Measurements from ENCODE around the gene P3H1.
"Not testable (repeated sequence)": the region's sequence is repeated elsewhere in the genome, so short reads cannot be mapped to it uniquely, and the experiment has no call there.

Gene P3H1

DNA sequence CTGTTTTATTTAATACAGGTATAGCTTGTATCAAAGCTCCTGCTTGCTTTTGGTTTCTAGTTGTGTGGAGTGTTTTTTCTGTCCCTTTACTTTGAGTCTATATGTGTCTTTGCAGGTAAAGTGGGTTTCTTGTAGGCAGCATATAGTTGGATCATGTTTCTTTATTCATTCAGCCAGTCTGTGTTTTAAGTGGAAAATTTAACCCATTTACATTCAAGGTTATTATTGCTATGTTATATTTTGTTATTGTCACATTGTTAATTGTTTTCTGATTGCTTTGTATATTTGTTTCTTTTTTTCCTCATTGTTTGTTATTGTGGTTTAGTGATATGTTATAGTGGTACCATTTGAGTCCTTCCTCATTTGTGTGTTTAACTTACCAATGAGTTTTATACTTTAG lies 53.5 kb downstream of the P3H1 start:
- H3K27ac ChIP-seq (replicated peaks), result no peak overlapping the region
- DNase-seq (ENCODE audit: low read depth in 1 of 2, low spot score in 1 of 2), result no peak
- no peaks in the 10 kb centered on the region for H3K27me3 ChIP-seq (ENCODE audit: insufficient read depth, poor library complexity, severe bottlenecking)
- TF ChIP-seq, protein P1, sequence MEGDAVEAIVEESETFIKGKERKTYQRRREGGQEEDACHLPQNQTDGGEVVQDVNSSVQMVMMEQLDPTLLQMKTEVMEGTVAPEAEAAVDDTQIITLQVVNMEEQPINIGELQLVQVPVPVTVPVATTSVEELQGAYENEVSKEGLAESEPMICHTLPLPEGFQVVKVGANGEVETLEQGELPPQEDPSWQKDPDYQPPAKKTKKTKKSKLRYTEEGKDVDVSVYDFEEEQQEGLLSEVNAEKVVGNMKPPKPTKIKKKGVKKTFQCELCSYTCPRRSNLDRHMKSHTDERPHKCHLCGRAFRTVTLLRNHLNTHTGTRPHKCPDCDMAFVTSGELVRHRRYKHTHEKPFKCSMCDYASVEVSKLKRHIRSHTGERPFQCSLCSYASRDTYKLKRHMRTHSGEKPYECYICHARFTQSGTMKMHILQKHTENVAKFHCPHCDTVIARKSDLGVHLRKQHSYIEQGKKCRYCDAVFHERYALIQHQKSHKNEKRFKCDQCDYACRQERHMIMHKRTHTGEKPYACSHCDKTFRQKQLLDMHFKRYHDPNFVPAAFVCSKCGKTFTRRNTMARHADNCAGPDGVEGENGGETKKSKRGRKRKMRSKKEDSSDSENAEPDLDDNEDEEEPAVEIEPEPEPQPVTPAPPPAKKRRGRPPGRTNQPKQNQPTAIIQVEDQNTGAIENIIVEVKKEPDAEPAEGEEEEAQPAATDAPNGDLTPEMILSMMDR (IDR thresholded peaks at IDR 0.05; ENCODE audit: insufficient read depth, low read length), result no peak
- TF ChIP-seq, protein P2, sequence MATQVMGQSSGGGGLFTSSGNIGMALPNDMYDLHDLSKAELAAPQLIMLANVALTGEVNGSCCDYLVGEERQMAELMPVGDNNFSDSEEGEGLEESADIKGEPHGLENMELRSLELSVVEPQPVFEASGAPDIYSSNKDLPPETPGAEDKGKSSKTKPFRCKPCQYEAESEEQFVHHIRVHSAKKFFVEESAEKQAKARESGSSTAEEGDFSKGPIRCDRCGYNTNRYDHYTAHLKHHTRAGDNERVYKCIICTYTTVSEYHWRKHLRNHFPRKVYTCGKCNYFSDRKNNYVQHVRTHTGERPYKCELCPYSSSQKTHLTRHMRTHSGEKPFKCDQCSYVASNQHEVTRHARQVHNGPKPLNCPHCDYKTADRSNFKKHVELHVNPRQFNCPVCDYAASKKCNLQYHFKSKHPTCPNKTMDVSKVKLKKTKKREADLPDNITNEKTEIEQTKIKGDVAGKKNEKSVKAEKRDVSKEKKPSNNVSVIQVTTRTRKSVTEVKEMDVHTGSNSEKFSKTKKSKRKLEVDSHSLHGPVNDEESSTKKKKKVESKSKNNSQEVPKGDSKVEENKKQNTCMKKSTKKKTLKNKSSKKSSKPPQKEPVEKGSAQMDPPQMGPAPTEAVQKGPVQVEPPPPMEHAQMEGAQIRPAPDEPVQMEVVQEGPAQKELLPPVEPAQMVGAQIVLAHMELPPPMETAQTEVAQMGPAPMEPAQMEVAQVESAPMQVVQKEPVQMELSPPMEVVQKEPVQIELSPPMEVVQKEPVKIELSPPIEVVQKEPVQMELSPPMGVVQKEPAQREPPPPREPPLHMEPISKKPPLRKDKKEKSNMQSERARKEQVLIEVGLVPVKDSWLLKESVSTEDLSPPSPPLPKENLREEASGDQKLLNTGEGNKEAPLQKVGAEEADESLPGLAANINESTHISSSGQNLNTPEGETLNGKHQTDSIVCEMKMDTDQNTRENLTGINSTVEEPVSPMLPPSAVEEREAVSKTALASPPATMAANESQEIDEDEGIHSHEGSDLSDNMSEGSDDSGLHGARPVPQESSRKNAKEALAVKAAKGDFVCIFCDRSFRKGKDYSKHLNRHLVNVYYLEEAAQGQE (IDR thresholded peaks at IDR 0.05; ENCODE audit: insufficient replicate concordance, low read depth), result no peak
- TF ChIP-seq POLR2AphosphoS5 (IDR thresholded peaks at IDR 0.05; ENCODE audit: low read depth) (no peak), GABPA (IDR thresholded peaks at IDR 0.05; ENCODE audit: low read depth) (no peak), SPI1 (IDR thresholded peaks at IDR 0.05; ENCODE audit: borderline replicate concordance, low read depth) (no peak)
- H3K4me3 ChIP-seq (replicated peaks; ENCODE audit: insufficient read depth, low read length), result no peak overlapping the region

DNA sequence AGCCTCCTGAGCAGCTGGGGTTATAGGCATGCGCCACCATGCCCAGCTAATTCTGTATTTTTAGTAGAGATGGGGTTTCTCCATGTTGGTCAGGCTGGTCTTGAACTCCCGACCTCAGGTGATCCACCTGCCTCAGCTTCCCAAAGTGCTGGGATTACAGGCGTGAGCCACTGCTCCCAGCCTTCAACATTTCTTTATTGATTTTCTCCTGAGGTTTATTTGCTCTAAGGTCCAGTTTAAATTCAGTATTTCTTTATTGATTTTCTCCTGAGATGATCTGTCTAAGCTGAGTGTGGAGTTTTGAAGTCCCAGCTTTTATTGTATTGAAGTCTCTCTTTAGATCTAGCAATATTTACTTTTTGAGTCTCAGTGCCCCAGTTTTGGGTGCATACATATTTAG lies 54.0 kb downstream of the P3H1 start:
- not testable (repeated sequence) for H3K27ac ChIP-seq (replicated peaks); H3K4me3 ChIP-seq (replicated peaks; ENCODE audit: insufficient read depth, low read length); DNase-seq (ENCODE audit: low read depth in 1 of 2, low spot score in 1 of 2); H3K27me3 ChIP-seq (ENCODE audit: insufficient read depth, poor library complexity, severe bottlenecking)

DNA sequence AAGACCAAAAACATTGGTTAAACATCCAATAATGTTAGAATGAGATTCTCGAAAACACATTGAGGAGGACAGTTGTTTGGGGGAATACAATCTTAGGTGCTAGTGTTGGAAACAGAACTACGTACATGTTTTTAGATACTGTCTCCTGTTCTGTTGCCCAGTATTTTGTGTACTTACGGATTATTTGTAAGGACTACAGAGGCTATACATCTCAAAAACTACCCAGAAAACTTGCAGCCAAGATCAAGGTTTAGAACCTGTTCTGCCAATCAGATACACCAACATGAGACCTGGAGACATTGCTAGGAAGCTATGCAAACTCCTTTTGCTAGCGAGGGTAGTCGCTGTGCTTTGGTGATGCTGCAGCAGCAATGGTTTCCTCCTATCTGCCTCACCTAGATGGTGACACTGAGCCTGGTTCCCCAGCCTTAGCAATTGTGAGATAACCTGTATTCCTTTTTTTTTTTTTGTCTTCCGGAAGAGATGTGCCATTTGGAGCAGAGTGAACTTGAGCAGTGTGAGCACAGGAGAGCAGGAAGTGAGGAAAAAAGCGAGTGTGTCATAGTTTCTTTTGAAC lies 62.9 kb downstream of the P3H1 start:
- no peak overlapping the region for H3K27ac ChIP-seq (replicated peaks)
- no peak overlapping the region for H3K4me3 ChIP-seq (replicated peaks; ENCODE audit: insufficient read depth, low read length)
- TF ChIP-seq POLR2AphosphoS5 (IDR thresholded peaks at IDR 0.05; ENCODE audit: low read depth), result peak; percentile 68; the same call in 1 of the 2 replicates
- TF ChIP-seq, protein P1 (IDR thresholded peaks at IDR 0.05; ENCODE audit: insufficient read depth, low read length), result no peak
- DNase-seq (ENCODE audit: low read depth in 1 of 2, low spot score in 1 of 2), result no peak
- H3K27me3 ChIP-seq (ENCODE audit: insufficient read depth, poor library complexity, severe bottlenecking), result no peaks in the 10 kb centered on the region

DNA sequence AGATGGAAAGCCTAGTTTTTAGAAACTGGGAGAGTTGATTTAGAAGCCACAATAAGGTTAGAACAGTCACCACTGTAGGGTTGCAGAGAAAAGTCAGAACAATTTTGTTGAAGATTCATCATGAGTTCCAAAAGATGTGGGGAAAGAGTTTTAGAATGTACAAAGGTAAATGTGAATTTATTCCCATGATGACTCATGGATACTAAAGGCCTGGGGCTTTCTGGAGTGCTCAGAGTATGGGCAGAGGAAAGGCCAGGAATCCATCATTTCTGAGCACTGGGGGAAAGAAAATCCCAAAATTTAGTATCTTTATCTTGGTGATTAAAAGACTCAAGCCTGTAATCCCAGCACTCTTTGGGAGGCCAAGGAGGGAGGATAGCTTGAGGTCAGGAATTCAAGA lies 66.8 kb downstream of the P3H1 start:
- DNase-seq (ENCODE audit: low read depth in 1 of 2, low spot score in 1 of 2), result no peak
- Histone ChIP-seq H3K27me3 (ENCODE audit: insufficient read depth, poor library complexity, severe bottlenecking) (no peaks in the 10 kb centered on the region), H3K27ac (replicated peaks) (no peak overlapping the region), H3K4me3 (replicated peaks; ENCODE audit: insufficient read depth, low read length) (no peak overlapping the region)
- TF ChIP-seq, protein P1 (IDR thresholded peaks at IDR 0.05; ENCODE audit: insufficient read depth, low read length), result no peak
- no peak for TF ChIP-seq SPI1 (IDR thresholded peaks at IDR 0.05; ENCODE audit: borderline replicate concordance, low read depth)
- TF ChIP-seq POLR2AphosphoS5 (IDR thresholded peaks at IDR 0.05; ENCODE audit: low read depth), result no peak
- TF ChIP-seq, protein P2 (IDR thresholded peaks at IDR 0.05; ENCODE audit: insufficient replicate concordance, low read depth), result no peak
- TF ChIP-seq GABPA (IDR thresholded peaks at IDR 0.05; ENCODE audit: low read depth), result no peak
